ENCODE results near the gene TSPAN9. TPM values are rescaled to one million over a fixed set of nuclear protein-coding genes. Genes with fewer than 3 reads are reported as not detected.

TSPAN9 gene
- total and polyA plus RNA-seq, 10 of the 15 experiments (the other 5 are each of a cell fraction or from before 2014, with no cell fraction given), result 0.03 to 1.0 (median 0.12) TPM; not detected in 5

- 27% methylated on average over 16 of the region's 17 CpGs for WGBS (ENCODE audit: insufficient coverage, insufficient replicate concordance, low lambda C conversion rate, missing lambda C conversion rate)
- H3K4me2 ChIP-seq (ENCODE audit: control insufficient read depth, insufficient read depth), result no peak overlapping the region
- no peak overlapping the region for H3K27ac ChIP-seq (ENCODE audit: control insufficient read depth, insufficient read depth)
- no peak overlapping the region for H2AFZ ChIP-seq (ENCODE audit: control insufficient read depth, low read depth, low read length)
- no TSS peak for BruUV-seq (replicated peaks)
- in situ Hi-C loops (cut with MboI) (no loop called here), intact Hi-C loops (cut with micrococcal nuclease; ENCODE audit: unreplicated experiment) (no loop called here)
- H3K27me3 ChIP-seq (replicated peaks in 1 of 2; ENCODE audit: control insufficient read depth in 2 of 2, insufficient read depth in 2 of 2, low read length in 1 of 2), result peaks cover 0 to 6% of the 10 kb centered on the region in 2 experiments; a peak in 3 of 4 replicates
- POLR2A ChIA-PET, result no interaction called here
- no peak for TF ChIP-seq ZNF217 (IDR thresholded peaks at IDR 0.05)
- no peak for TF ChIP-seq ATF7 (IDR thresholded peaks at IDR 0.05; ENCODE audit: low read depth)
- TF ChIP-seq POLR2A (IDR thresholded peaks at IDR 0.05; ENCODE audit: low read depth, low read length), result no peak
- no peak for TF ChIP-seq RAD21 (IDR thresholded peaks at IDR 0.05; ENCODE audit: insufficient read depth, low read depth, low read length)
- TF ChIP-seq NRF1 (conservative IDR thresholded peaks at IDR 0.05; ENCODE audit: low read depth, low read length), result no peak
- no peak for TF ChIP-seq HDAC6 (IDR thresholded peaks at IDR 0.05; ENCODE audit: unreplicated experiment)
- no peak for TF ChIP-seq KAT2A (conservative IDR thresholded peaks at IDR 0.05; ENCODE audit: control insufficient read depth, low read depth, low read length)
- no peaks in the 10 kb centered on the region for H3K36me3 ChIP-seq (ENCODE audit: control insufficient read depth in 2 of 2, insufficient read depth in 2 of 2, low read length in 1 of 2)
- CTCF ChIA-PET, result no interaction called here
- no peaks in the 10 kb centered on the region for H4K20me1 ChIP-seq (ENCODE audit: control insufficient read depth, insufficient read depth)
- no peak for FAIRE-seq
- no peak for ATAC-seq
- RAD21 ChIA-PET (ENCODE audit: unreplicated experiment), result no interaction called here
- no peaks in the 10 kb centered on the region for H3K79me2 ChIP-seq (ENCODE audit: control insufficient read depth, insufficient read depth, low read length)
- DNase-seq (ENCODE audit: low read depth, low spot score), result no peak
- SMC1A ChIA-PET (ENCODE audit: uncharacterized antibody, unreplicated experiment), result no interaction called here
- H3K4me3 ChIP-seq, result no peak overlapping the region
- no peaks in the 10 kb centered on the region for H3K9me3 ChIP-seq (replicated peaks; ENCODE audit: control insufficient read depth, insufficient read depth, low read length)
- H3K4me1 ChIP-seq (ENCODE audit: control insufficient read depth, insufficient read depth, low read length), result no peaks in the 10 kb centered on the region
- H3K9ac ChIP-seq (ENCODE audit: control insufficient read depth, insufficient read depth, low read length), result no peak overlapping the region
Observed at GRCh38 chr12:3320881-3321509, 243.8 kb downstream of the TSPAN9 start.

GRCh38 chr12:3321881-3322280 is 244.7 kb downstream of the TSPAN9 start:
- H3K79me2 ChIP-seq (ENCODE audit: control insufficient read depth, insufficient read depth, low read length), result no peaks in the 10 kb centered on the region
- 42% methylated on average over 2 of the region's 2 CpGs for WGBS (ENCODE audit: insufficient coverage, insufficient replicate concordance, low lambda C conversion rate, missing lambda C conversion rate)
- ATAC-seq (no peak), DNase-seq (ENCODE audit: low read depth, low spot score) (no peak), FAIRE-seq (no peak)
- ChIA-PET POLR2A (no interaction called here), RAD21 (ENCODE audit: unreplicated experiment) (no interaction called here), CTCF (no interaction called here), SMC1A (ENCODE audit: uncharacterized antibody, unreplicated experiment) (no interaction called here)
- H4K20me1 ChIP-seq (ENCODE audit: control insufficient read depth, insufficient read depth), result no peaks in the 10 kb centered on the region
- no TSS peak for BruUV-seq (replicated peaks)
- H3K27me3 ChIP-seq (replicated peaks in 1 of 2; ENCODE audit: control insufficient read depth in 2 of 2, insufficient read depth in 2 of 2, low read length in 1 of 2), result peaks cover 0 to 7% of the 10 kb centered on the region in 2 experiments; a peak in 3 of 4 replicates
- H2AFZ ChIP-seq (ENCODE audit: control insufficient read depth, low read depth, low read length), result no peak overlapping the region
- in situ Hi-C loops (cut with MboI) (no loop called here), intact Hi-C loops (cut with micrococcal nuclease; ENCODE audit: unreplicated experiment) (no loop called here)
- H3K9ac ChIP-seq (ENCODE audit: control insufficient read depth, insufficient read depth, low read length), result no peak overlapping the region
- H3K4me2 ChIP-seq (ENCODE audit: control insufficient read depth, insufficient read depth), result no peak overlapping the region
- no peaks in the 10 kb centered on the region for H3K9me3 ChIP-seq (replicated peaks; ENCODE audit: control insufficient read depth, insufficient read depth, low read length)
- no peak overlapping the region for H3K27ac ChIP-seq (ENCODE audit: control insufficient read depth, insufficient read depth)
- H3K4me1 ChIP-seq (ENCODE audit: control insufficient read depth, insufficient read depth, low read length), result no peaks in the 10 kb centered on the region
- H3K36me3 ChIP-seq (ENCODE audit: control insufficient read depth in 2 of 2, insufficient read depth in 2 of 2, low read length in 1 of 2), result no peaks in the 10 kb centered on the region
- TF ChIP-seq CBX5 (IDR thresholded peaks at IDR 0.05; ENCODE audit: low read depth), result no peak
- TF ChIP-seq EGR1 (IDR thresholded peaks at IDR 0.05; ENCODE audit: borderline replicate concordance in 1 of 2, low read depth in 2 of 2, low read length in 2 of 2), result no peak
- no peak for TF ChIP-seq ETV6 (conservative IDR thresholded peaks at IDR 0.05 in 1 of 2, IDR thresholded peaks at IDR 0.05 in 1 of 2; ENCODE audit: borderline replicate concordance in 1 of 2, low read depth in 1 of 2)
- no peak for TF ChIP-seq EED (IDR thresholded peaks at IDR 0.05; ENCODE audit: low read depth)
- TF ChIP-seq ZNF217 (IDR thresholded peaks at IDR 0.05), result no peak
- TF ChIP-seq IRF3 (IDR thresholded peaks at IDR 0.05), result no peak
- no peak for TF ChIP-seq CHD4 (IDR thresholded peaks at IDR 0.05)
- no peak for TF ChIP-seq ATF7 (IDR thresholded peaks at IDR 0.05; ENCODE audit: low read depth)
- no peak overlapping the region for H3K4me3 ChIP-seq
